Right lobe of liver (tissue), 4 donors: ENCODE results near the gene GYG1.

ENCODE experiments used
- POLR2A ChIP-seq: fragments of 450-650 bp; IDR thresholded peaks from one replicate; pipeline ENCODE4 v1.6.1; 2017; ENCODE audit warnings: antibody characterized with exemption, mild to moderate bottlenecking
- TF ChIP-seq, protein P1 (sequence below), 4 donors: fragments of 200-600 bp in 3 of 4; fragments of 450-650 bp in 1 of 4; IDR thresholded peaks; one replicate each; pipeline versions ENCODE4 v1.5.1 to v1.8.0; 2016 to 2022; ENCODE audit warnings: antibody characterized with exemption in 4 of 4, mild to moderate bottlenecking in 2 of 4
- donor health status: DM: no; HTN: no; CAD: no.
- donor health status: DM: no; HTN: no; CAD: no.
- donor health status: DM: no; HTN: yes; CAD: no.

- TF ChIP-seq, protein P1, sequence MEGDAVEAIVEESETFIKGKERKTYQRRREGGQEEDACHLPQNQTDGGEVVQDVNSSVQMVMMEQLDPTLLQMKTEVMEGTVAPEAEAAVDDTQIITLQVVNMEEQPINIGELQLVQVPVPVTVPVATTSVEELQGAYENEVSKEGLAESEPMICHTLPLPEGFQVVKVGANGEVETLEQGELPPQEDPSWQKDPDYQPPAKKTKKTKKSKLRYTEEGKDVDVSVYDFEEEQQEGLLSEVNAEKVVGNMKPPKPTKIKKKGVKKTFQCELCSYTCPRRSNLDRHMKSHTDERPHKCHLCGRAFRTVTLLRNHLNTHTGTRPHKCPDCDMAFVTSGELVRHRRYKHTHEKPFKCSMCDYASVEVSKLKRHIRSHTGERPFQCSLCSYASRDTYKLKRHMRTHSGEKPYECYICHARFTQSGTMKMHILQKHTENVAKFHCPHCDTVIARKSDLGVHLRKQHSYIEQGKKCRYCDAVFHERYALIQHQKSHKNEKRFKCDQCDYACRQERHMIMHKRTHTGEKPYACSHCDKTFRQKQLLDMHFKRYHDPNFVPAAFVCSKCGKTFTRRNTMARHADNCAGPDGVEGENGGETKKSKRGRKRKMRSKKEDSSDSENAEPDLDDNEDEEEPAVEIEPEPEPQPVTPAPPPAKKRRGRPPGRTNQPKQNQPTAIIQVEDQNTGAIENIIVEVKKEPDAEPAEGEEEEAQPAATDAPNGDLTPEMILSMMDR (IDR thresholded peaks at IDR 0.05), result no peak
- no peak for TF ChIP-seq POLR2A
These were observed 19.2 kb downstream of the GYG1 start for GRCh38 chr3:149010504-149010951.
